Uterus (tissue), 2 donors: ENCODE measurements around the gene TRA2A.

Source experiments
- POLR2A ChIP-seq, 2 donors: fragments of 450-650 bp; IDR thresholded peaks; one replicate each; pipeline ENCODE4 v1.6.1; 2016; ENCODE audit warnings: antibody characterized with exemption in 2 of 2, mild to moderate bottlenecking in 1 of 2, moderate library complexity in 1 of 2
- TF ChIP-seq, protein P1 (sequence below), 4 experiments: fragments of 200-600 bp in 2 of 4; fragments of 450-650 bp in 2 of 4; sonication (generic) in 2 of 4; IDR thresholded peaks; one replicate each; pipeline ENCODE4 v1.5.1; 2016 to 2019; ENCODE audit warnings: antibody characterized with exemption in 4 of 4, mild to moderate bottlenecking in 2 of 4, moderate library complexity in 1 of 4

DNA sequence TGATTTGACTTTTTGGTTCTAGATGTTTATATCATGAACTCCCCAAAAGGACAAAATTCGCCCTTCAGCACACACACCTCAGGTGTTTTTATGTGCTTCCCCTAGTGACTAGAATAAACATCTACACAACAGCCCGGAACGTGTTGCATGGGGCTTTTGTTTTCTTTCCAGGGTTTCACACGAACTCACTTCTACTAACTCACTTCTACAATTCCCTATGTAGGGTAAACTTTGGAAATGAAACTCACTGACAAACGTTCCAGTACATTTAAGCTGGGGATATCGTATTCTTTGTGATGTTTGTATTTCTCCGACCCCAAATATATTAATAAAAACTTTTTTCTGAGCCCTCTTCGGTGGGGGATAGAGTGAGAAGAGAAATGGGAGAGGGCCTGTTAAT is 1.4 kb downstream of the TRA2A start:
- TF ChIP-seq, protein P1, sequence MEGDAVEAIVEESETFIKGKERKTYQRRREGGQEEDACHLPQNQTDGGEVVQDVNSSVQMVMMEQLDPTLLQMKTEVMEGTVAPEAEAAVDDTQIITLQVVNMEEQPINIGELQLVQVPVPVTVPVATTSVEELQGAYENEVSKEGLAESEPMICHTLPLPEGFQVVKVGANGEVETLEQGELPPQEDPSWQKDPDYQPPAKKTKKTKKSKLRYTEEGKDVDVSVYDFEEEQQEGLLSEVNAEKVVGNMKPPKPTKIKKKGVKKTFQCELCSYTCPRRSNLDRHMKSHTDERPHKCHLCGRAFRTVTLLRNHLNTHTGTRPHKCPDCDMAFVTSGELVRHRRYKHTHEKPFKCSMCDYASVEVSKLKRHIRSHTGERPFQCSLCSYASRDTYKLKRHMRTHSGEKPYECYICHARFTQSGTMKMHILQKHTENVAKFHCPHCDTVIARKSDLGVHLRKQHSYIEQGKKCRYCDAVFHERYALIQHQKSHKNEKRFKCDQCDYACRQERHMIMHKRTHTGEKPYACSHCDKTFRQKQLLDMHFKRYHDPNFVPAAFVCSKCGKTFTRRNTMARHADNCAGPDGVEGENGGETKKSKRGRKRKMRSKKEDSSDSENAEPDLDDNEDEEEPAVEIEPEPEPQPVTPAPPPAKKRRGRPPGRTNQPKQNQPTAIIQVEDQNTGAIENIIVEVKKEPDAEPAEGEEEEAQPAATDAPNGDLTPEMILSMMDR (IDR thresholded peaks at IDR 0.05), result no peak
- no peak for TF ChIP-seq POLR2A (IDR thresholded peaks at IDR 0.05)
